ENCODE measurements around the gene ATAD3C.
"Not testable (repeated sequence)": the region's sequence is repeated elsewhere in the genome, so short reads cannot be mapped to it uniquely, and the experiment has no call there.

The ATAD3C gene

DNA sequence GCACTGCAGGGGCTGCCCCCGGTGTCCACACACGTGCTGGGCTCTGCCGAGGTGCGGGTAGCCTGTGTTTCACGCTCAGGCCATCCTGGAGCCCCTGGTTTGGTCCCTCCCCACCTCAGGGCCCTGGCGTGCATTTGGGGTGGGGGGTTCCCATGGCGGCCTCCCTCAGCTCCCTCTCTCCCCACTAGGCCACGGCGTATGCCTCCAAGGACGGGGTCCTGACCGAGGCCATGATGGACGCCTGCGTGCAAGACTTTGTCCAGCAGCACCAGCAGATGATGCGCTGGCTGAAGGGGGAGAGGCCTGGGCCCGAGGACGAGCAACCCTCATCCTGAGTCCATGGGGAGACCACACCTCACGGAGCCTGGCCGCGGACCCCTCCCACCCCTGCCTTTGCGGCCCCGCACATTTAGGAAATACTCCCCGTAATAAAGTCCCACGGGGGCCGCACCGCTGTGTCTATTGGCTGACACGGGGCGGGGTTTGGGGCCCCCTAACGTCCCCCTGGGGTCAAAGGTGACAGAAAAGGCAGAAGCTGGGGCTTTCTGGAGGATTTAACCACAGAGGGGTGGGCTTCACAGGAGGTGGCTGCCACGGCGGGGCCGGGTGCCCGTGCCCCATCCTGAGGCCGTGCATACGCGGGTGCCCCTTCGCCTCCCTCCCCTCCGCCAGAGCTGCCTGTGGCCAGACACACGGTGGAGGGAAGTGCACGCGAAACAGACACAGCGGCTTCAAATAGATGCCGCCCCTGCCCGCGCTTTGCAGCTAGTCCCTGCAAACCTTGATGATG, 18.9 kb downstream of the ATAD3C start:
- DNase-seq, result not testable (repeated sequence)

DNA sequence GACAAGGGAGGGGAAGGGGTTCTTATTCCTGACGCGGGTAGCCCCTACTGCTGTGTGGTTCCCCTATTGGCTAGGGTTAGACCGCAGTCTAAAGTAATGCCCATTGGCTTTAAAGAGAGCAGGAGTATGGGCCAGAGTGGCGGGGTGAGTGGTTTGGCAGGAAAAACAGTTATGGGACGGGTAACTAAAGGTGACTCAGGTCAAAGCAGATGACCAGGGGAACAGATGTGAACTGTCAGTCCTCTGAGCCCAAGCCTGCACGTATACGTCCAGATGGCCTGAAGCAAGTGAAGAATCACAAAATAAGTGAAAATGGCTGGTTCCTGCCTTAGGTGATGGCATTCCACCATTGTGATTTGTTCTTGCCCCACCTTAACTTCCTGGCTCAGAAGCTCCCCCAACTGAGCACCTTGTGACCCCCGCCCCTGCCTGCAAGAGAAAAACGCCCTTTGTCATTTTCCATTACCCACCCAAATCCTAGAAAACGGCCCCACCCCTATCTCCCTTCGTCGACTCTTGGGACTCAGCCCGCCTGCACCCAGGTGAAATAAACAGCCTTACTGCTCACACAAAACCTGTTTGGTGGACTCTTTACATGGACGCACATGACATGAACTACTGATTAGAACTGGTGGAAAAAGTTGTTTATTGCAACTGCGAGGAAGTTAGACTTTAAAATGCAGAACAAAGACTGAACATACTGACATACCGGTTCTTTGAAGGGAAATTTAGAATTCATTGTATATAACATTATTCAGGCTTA, 21.3 kb downstream of the ATAD3C start:
- peak in 1 of 51 donors; percentile 3 for DNase-seq

DNA sequence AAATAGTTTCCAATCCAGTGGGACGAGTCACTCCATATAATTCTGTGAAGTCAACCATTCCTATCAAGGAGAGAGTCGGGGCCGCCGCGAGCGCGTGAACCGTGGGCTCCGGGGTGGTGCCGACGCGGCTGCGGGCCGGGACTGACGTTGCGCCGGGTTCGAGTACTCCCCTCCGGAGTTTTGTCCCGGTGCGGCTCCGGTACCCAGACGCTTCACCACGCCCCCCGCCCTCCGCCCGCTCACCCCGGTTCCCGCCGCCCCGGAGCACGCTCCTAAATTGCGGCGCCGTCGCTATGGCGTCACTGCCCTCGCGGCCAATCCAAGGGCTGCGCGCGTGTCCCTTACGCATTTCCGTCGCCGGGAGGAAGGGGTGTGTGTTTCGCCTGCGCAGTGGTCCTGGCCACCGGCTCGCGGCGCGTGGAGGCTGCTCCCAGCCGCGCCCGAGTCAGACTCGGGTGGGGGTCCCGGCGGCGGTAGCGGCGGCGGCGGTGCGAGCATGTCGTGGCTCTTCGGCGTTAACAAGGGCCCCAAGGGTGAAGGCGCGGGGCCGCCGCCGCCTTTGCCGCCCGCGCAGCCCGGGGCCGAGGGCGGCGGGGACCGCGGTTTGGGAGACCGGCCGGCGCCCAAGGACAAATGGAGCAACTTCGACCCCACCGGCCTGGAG, 22.0 kb downstream of the ATAD3C start, which contains the start of gene ATAD3B:
ATAD3B (plus strand) TSS at position 377 of the 664 bp plus-strand sequence; CDS start at position 497, 120 bp downstream.
- peak; percentile 55 to 96 (median 88) for DNase-seq

DNA sequence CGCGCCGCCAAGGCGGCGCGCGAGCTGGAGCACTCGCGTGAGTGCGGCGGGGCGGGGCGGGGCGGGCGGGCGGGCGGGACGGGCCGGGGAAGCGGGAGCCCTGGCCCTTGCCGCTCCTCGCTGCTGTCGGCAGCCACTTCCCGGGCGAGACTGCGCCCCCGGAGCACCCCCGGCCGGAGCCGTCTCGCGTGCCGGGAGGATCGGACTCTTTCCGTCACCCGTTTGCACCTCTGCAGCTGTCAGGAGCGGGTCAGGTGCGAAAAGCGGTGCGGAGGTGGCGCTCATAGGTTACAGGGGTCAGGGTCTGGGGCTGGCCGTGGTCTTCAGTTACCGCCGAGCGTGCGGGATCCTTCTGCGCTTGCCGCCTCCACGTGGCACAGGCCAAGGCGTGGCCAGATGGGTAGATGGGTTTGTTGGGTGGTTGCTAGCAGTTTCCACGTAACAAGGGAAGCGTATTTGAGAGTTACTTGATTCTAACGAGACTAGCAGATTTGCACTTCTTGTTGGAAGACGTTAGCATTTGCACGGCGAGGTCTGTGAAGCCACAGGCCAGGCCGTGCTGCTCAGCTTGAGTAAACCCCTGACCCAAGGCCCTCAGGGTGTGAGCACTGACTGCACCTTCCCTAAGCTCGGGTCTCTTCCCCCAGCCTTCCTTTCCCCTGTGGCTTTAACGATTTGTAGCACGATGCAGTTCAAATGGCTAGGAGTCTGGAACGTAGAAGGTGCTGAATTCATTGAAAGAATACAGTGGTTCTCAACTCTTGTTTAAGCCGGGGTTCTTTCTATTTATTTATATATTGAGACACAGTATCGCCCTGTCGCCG, 22.8 kb downstream of the ATAD3C start:
- DNase-seq, result not testable (repeated sequence)

DNA sequence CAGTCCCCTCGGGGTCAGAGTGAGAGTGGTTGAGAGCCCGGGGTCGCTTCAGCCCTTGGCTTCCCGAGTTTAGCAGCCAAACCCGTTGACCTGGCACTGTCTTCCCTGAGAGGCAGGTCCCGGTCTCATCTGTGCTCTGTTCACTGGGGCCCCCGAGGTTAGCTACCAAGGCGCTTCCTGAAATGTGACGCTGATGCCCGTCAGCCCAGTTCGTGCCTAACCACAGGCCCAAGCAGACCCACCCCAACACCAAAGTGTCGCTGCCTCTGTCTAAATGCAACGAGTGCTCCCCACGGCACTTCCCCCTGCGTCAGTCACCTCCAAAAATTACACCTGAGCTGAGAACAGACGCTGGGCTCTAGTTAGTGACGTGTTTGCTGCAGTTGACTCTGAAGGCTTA, 26.5 kb downstream of the ATAD3C start:
- not testable (repeated sequence) for DNase-seq

GRCh38 chr1:1477206-1477605, 27.7 kb downstream of the ATAD3C start:
- DNase-seq, result no peak

GRCh38 chr1:1479547-1480487, 30.3 kb downstream of the ATAD3C start:
- DNase-seq, result no peak

- DNase-seq, result not testable (repeated sequence)
Measured at GRCh38 chr1:1480488-1480867, 31.0 kb downstream of the ATAD3C start.

DNA sequence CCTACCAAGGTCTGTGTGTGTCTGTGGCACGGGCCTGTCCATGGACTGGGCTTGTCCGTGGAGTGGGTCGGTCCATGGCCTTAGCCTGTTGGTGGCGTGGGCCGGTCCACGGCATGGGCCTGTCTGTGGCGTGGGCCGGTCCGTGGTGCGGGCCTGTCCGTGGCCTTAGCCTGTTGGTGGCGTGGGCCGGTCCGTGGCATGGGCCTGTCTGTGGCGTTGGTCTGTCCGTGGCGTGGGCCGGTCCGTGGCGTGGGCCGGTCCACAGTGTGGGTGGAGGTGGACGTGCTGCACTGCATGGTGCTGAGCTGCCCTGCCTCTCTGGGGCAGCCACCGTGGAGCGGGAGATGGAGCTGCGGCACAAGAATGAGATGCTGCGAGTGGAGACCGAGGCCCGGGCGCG, 32.3 kb downstream of the ATAD3C start:
- DNase-seq, result not testable (repeated sequence)

- no peak for DNase-seq
Measured at GRCh38 chr1:1482856-1483255, 33.4 kb downstream of the ATAD3C start.

DNA sequence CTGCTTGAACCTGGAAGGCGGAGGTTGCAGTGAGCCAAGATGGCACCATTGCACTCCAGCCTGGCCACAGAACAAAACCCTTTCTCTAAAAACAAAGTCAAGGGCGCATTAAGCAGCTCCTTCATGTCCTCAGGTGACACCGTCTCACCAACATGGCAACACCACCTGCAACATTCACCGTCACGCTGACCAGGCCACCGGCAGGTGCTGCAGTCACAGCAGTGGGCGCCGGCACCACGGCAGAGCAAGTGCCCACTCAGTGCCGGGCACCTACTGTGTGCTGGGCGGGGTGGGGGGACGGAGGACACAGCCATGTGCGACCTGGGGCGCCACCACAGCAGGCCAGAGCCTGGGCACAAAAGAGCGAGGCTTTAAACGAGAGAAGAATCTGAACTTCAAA, 34.2 kb downstream of the ATAD3C start:
- no peak for DNase-seq

DNA sequence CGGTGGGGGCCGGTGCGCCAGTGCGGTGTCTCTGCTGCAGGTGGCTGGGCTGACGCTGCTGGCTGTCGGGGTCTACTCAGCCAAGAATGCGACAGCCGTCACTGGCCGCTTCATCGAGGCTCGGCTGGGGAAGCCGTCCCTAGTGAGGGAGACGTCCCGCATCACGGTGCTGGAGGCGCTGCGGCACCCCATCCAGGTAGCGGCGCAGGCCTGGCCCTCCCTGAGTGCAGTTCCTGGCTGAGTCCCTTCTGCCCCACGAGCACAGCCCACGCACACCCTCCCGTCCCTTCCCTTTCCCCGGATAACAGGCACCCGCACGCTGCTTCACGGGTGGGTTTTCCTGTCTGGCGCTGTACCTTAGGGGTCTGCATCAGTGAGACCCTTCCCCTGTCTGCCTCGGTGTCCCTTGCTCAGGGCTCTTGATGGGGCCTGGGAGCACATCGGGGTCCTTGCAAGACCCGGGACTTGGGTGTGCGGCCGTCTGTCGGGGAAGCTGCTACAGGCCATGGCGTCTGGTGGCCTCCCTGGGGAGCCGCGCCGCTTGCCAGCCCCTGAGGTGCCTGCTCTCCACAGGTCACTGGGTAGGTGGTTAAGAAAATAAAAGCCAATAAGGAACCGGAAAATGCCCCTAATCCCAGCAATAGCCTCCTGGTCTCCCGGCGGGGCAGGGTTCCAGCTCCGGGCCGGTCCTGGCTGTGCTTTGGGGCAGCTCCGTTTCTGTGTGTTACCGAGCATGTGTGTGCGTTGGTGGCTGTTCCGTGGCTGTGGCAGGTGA, 35.7 kb downstream of the ATAD3C start:
- DNase-seq, result not testable (repeated sequence)

- not testable (repeated sequence) for DNase-seq
Measured at GRCh38 chr1:1485755-1486317, 36.3 kb downstream of the ATAD3C start.

GRCh38 chr1:1487701-1488100, 38.2 kb downstream of the ATAD3C start:
- DNase-seq, result no peak

DNA sequence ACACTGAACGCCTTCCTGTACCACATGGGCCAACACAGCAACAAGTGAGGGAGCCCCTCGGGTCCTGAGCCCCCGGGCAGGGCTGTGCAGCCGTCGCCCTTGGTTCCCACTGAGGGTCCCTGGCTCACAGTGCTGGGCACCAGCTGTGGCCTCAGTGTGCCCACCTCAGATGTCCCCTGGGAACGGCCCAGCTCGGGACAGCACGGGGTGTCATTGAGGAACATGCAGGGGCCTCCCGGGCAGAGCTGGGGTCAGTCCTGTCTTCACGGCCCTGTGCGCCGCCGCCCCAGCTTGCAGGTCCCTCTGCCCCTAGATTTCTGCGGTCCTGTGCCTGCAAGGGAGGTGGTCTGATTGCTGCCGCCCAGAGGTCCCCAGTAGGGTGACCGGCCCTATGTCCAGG, 39.7 kb downstream of the ATAD3C start:
- DNase-seq, result no peak

GRCh38 chr1:1489861-1490260, 40.4 kb downstream of the ATAD3C start:
- no peak for DNase-seq

- DNase-seq, result no peak
Measured at GRCh38 chr1:1490633-1491230, 41.2 kb downstream of the ATAD3C start.

DNA sequence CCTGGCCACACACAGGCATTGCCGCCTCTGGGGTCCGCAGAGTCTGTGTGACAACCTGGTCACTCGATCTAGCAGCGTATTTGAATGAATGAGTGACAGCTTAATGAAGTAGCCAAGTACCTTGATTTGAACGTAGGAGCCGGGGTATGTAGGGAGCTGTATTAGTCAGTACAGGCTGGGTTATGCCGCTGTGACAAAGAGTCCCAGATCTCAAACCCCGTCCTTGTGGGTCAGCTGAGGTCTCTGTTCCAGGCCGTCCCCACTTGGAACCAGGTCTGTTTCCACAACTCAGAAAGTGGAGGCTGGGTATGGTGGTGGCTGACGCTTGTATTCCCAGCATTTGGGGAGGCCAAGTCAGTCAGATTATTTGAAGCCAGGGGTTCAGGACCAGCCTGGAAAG, 42.1 kb downstream of the ATAD3C start:
- DNase-seq, result no peak

Measured in hypothalamus (tissue), 51 donors.